PC-9 (cell line): ENCODE data around the gene TGM1.

Experiments used
- CTCF ChIP-seq: fragments of 200-600 bp; sonication (generic); conservative IDR thresholded peaks from 2 replicates; pipeline ENCODE4 v1.6.1; 2017; ENCODE audit warnings: mixed run types, antibody characterized with exemption, mild to moderate bottlenecking, moderate library complexity
- EZH2 ChIP-seq: fragments of 200-600 bp; sonication (generic); IDR thresholded peaks from 2 replicates; pipeline ENCODE4 v1.8.0; 2017; ENCODE audit warnings: antibody characterized with exemption, low read depth

GRCh38 chr14:24232645-24233537 is 30.1 kb downstream of the TGM1 start, which contains the start of gene GMPR2:
- TF ChIP-seq EZH2: no peak
- TF ChIP-seq CTCF: no peak
